IMR-90 (cell line): ENCODE data around the gene PPP1R13B. TPM values are rescaled to one million over a fixed set of nuclear protein-coding genes. Genes with fewer than 3 reads are reported as not detected.

ENCODE experiments used
- ATAC-seq: fragments of 200-7000 bp; cut with Tn5 transposase; 2 replicates; pipeline ENCODE4 v1.9.1; 2020; ENCODE audit warnings: low read depth, mild to moderate bottlenecking, moderate library complexity
- BruUV-seq: library from RNA; stranded (reverse); fragments of 400-500 nt; replicated peaks from 2 replicates; lab custom pipeline; 2021; lab: Mats Ljungman, UMichigan
- CTCF ChIA-PET: fragments of 300-600 bp; formaldehyde crosslinking; extraction: SDS; loops from one replicate; lab custom pipeline; 2021; ENCODE audit warnings: antibody characterized with exemption; lab: Yijun Ruan, JAX
- POLR2A ChIA-PET: fragments of 300-600 bp; sonication (Branson Sonifier 250); formaldehyde crosslinking; loops from one replicate; lab custom pipeline; 2022; ENCODE audit warnings: antibody characterized with exemption; ENCODE audit not compliant: unreplicated experiment; lab: Charles Lee
- DNase-seq: peaks from one replicate; pipeline ENCODE4 v3.0.0; 2013
- H2AFZ ChIP-seq: replicated peaks from 2 replicates; pipeline ENCODE3; 2013; ENCODE audit warnings: low read length, mild to moderate bottlenecking; ENCODE audit not compliant: poor library complexity
- H2AK5ac ChIP-seq: 2 replicates; pipeline ENCODE4 v1.6.1; 2013; ENCODE audit warnings: low read depth, low read length, inconsistent platforms
- H2AK9ac ChIP-seq: replicated peaks from 2 replicates; pipeline ENCODE3; 2013; ENCODE audit warnings: mild to moderate bottlenecking, low read depth, low read length, moderate library complexity; ENCODE audit not compliant: poor library complexity
- H2BK120ac ChIP-seq: 2 replicates; pipeline ENCODE4 v1.6.1; 2013; ENCODE audit warnings: low read depth, low read length, inconsistent platforms
- H2BK15ac ChIP-seq: 3 replicates; pipeline ENCODE4 v1.6.1; 2013; ENCODE audit warnings: low read depth, low read length, inconsistent platforms
- H2BK20ac ChIP-seq: 2 replicates; pipeline ENCODE4 v1.6.1; 2013; ENCODE audit warnings: low read depth, mild to moderate bottlenecking, inconsistent platforms, low read length, moderate library complexity
- H2BK5ac ChIP-seq: 2 replicates; pipeline ENCODE4 v1.6.1; 2013; ENCODE audit warnings: mild to moderate bottlenecking, low read depth, low read length, inconsistent platforms; ENCODE audit not compliant: poor library complexity, severe bottlenecking
- H3K14ac ChIP-seq: replicated peaks from 2 replicates; pipeline ENCODE4 v1.6.1; 2013; ENCODE audit warnings: low read depth, low read length, inconsistent platforms
- H3K18ac ChIP-seq: 2 replicates; pipeline ENCODE4 v1.6.1; 2013; ENCODE audit warnings: low read depth, low read length, control low read depth
- H3K23ac ChIP-seq: 2 replicates; pipeline ENCODE4 v1.6.1; 2013; ENCODE audit warnings: low read depth, low read length, inconsistent platforms
- H3K27ac ChIP-seq: 2 replicates; pipeline ENCODE4 v1.5.1; 2013; ENCODE audit warnings: mild to moderate bottlenecking, control low read depth, low read length; ENCODE audit not compliant: insufficient read depth
- H3K27me3 ChIP-seq: 2 replicates; pipeline ENCODE4 v1.6.1; 2013; ENCODE audit warnings: low read length; ENCODE audit not compliant: control insufficient read depth, insufficient read depth
- H3K36me3 ChIP-seq: 2 replicates; pipeline ENCODE4 v1.6.1; 2013; ENCODE audit warnings: low read length, mixed read lengths; ENCODE audit not compliant: control insufficient read depth, insufficient read depth
- H3K4ac ChIP-seq: 2 replicates; pipeline ENCODE4 v1.6.1; 2013; ENCODE audit warnings: low read depth, low read length, inconsistent platforms
- H3K4me1 ChIP-seq: 2 replicates; pipeline ENCODE4 v1.6.1; 2013; ENCODE audit warnings: low read length, mixed read lengths; ENCODE audit not compliant: control insufficient read depth, insufficient read depth
- H3K4me2 ChIP-seq: 2 replicates; pipeline ENCODE4 v1.6.1; 2013; ENCODE audit warnings: low read depth, mild to moderate bottlenecking, control low read depth, low read length, moderate library complexity
- H3K4me3 ChIP-seq: 2 replicates; pipeline ENCODE4 v1.5.1; 2013; ENCODE audit warnings: low read depth, mild to moderate bottlenecking, control low read depth, low read length, moderate library complexity; ENCODE audit not compliant: insufficient read depth
- H3K56ac ChIP-seq: 2 replicates; pipeline ENCODE4 v1.6.1; 2013; ENCODE audit warnings: low read length, inconsistent platforms; ENCODE audit not compliant: insufficient read depth; ENCODE audit errors: extremely low read depth
- H3K79me1 ChIP-seq, 2 experiments: 2 replicates each; pipeline ENCODE4 v1.6.1; 2013; ENCODE audit warnings: low read length in 2 of 2, inconsistent platforms in 1 of 2, low read depth in 1 of 2
- H3K9ac ChIP-seq: 2 replicates; pipeline ENCODE4 v1.6.1; 2013; ENCODE audit warnings: low read depth, low read length, control low read depth
- H3K9me1 ChIP-seq: 2 replicates; pipeline ENCODE4 v1.6.1; 2013; ENCODE audit warnings: low read length, inconsistent platforms; ENCODE audit not compliant: insufficient read depth
- H3K9me3 ChIP-seq: 2 replicates; pipeline ENCODE4 v1.6.1; 2013; ENCODE audit warnings: low read length; ENCODE audit not compliant: control insufficient read depth, insufficient read depth
- H4K20me1 ChIP-seq: 2 replicates; pipeline ENCODE4 v1.6.1; 2013; ENCODE audit warnings: low read length, inconsistent platforms; ENCODE audit not compliant: insufficient read depth
- H4K5ac ChIP-seq: 2 replicates; pipeline ENCODE4 v1.6.1; 2013; ENCODE audit warnings: mild to moderate bottlenecking, low read depth, low read length, control low read depth
- H4K8ac ChIP-seq, 2 experiments: 2 replicates each; pipeline ENCODE4 v1.6.1; 2013; ENCODE audit warnings: low read depth in 2 of 2, low read length in 2 of 2, control low read depth in 1 of 2, inconsistent platforms in 1 of 2
- H4K91ac ChIP-seq: 2 replicates; pipeline ENCODE4 v1.6.1; 2013; ENCODE audit warnings: low read depth, low read length, inconsistent platforms; ENCODE audit not compliant: insufficient read depth
- MAFK ChIP-seq: IDR thresholded peaks from 2 replicates; pipeline ENCODE4 v1.6.1; 2012; ENCODE audit warnings: low read depth, low read length, improper control_type of control experiment
- MXI1 ChIP-seq: IDR thresholded peaks from 2 replicates; pipeline ENCODE4 v1.6.1; 2012; ENCODE audit warnings: low read depth, mild to moderate bottlenecking, low read length, moderate library complexity, borderline replicate concordance
- RFX5 ChIP-seq: IDR thresholded peaks from 2 replicates; pipeline ENCODE4 v1.8.0; 2012; ENCODE audit warnings: low read depth, mild to moderate bottlenecking, low read length, moderate library complexity
- SMC3 ChIP-seq: fragments of 150-350 bp; IDR thresholded peaks from 2 replicates; pipeline ENCODE4 v1.6.1; 2016; ENCODE audit warnings: low read depth, mild to moderate bottlenecking, antibody characterized with exemption, low read length, moderate library complexity
- USF2 ChIP-seq: fragments of 150-350 bp; IDR thresholded peaks from 2 replicates; pipeline ENCODE4 v1.6.1; 2017; ENCODE audit warnings: mild to moderate bottlenecking, antibody characterized with exemption, low read length, low read depth
- WGBS, 2 experiments: methylation state at CpG; one replicate each; pipeline versions ENCODE4 v1.1.5 to v1.1.7; 2013; ENCODE audit warnings: missing lambda C conversion rate in 2 of 2; ENCODE audit not compliant: insufficient read length in 1 of 2; ENCODE audit errors: extremely low coverage in 2 of 2; 5-methylcytosine and 5-hydroxymethylcytosine counted together
- dilution Hi-C: fragments of 300-500 bp; cut with HindIII; formaldehyde crosslinking; loops from one replicate; pipeline ENCODE4 v1.14.3; 2018; ENCODE audit warnings: low sequenced_read_pairs; ENCODE audit not compliant: unreplicated experiment
- in situ Hi-C: fragments of 300-500 bp; cut with MboI; formaldehyde crosslinking; loops from 3 replicates; pipeline ENCODE4 v1.14.3; 2019; ENCODE audit warnings: low sequenced_read_pairs, inconsistent platforms, mixed read lengths
- intact Hi-C: fragments of 100-400 bp; cut with micrococcal nuclease; formaldehyde crosslinking; loops from 2 replicates; pipeline ENCODE4 v1.10.0; 2022
- polyA plus RNA-seq, 3 experiments: library from polyadenylated mRNA; depleted of rRNA; stranded (reverse); fragments of >200 nt; gene quantifications; 2 replicates each; pipeline ENCODE4 v1.2.3, GENCODE V29; 2012; ENCODE audit warnings: low replicate concordance in 1 of 3
- total RNA-seq: library from RNA; depleted of rRNA; stranded (reverse); fragments of >200 nt; gene quantifications from 2 replicates; pipeline ENCODE4 v1.2.3, GENCODE V29; 2012

PPP1R13B gene
- total and polyA plus RNA-seq, 2 of the 4 experiments (the other 2 are of a cell fraction), result 1.6 to 2.8 TPM

- TF ChIP-seq RFX5 (no peak), USF2 (peak; percentile 43), SMC3 (no peak), MAFK (no peak), MXI1 (no peak)
- H4K20me1 ChIP-seq, result no peaks in the 10 kb centered on the region
- no peaks in the 10 kb centered on the region for H3K79me1 ChIP-seq
- DNase-seq, result peak; percentile 58
- no peak overlapping the region for H3K14ac ChIP-seq
- H4K8ac ChIP-seq, result no peak overlapping the region
- 75% methylated on average over 5 of the region's 10 CpGs; no CpG with 5 or more reads in 1 of the 2 experiments for WGBS, 2 experiments
- H3K4me1 ChIP-seq, result no peaks in the 10 kb centered on the region
- no peak overlapping the region for H3K27ac ChIP-seq
- no peak overlapping the region for H2BK5ac ChIP-seq
- intact Hi-C loops, result no loop called here
- in situ Hi-C loops, result no loop called here
- no peaks in the 10 kb centered on the region for H3K36me3 ChIP-seq
- no peak overlapping the region for H3K4me3 ChIP-seq
- no peak overlapping the region for H3K4ac ChIP-seq
- POLR2A ChIA-PET, result no interaction called here
- H3K27me3 ChIP-seq, result no peaks in the 10 kb centered on the region
- no peak overlapping the region for H3K18ac ChIP-seq
- dilution Hi-C loops, result no loop called here
- peaks cover 6% of the 10 kb centered on the region; the same call in 1 of the 2 replicates for H3K9me1 ChIP-seq
- H3K9ac ChIP-seq, result no peak overlapping the region
- no peak overlapping the region for H3K56ac ChIP-seq
- ATAC-seq, result peak; percentile 44; the same call in 1 of the 2 replicates
- H2AFZ ChIP-seq, result no peak overlapping the region
- no peak overlapping the region for H4K91ac ChIP-seq
- H2AK9ac ChIP-seq, result peak overlapping the region; percentile 50
- no TSS peak for BruUV-seq
- no peak overlapping the region for H2AK5ac ChIP-seq
- no peaks in the 10 kb centered on the region for H3K9me3 ChIP-seq
- CTCF ChIA-PET, result no interaction called here
- H2BK15ac ChIP-seq, result no peak overlapping the region
- H4K5ac ChIP-seq, result no peak overlapping the region
- H2BK20ac ChIP-seq, result no peak overlapping the region
- no peak overlapping the region for H3K4me2 ChIP-seq
- no peak overlapping the region for H3K23ac ChIP-seq
- no peak overlapping the region for H2BK120ac ChIP-seq
Observed at GRCh38 chr14:103746701-103747100, 100.7 kb downstream of the PPP1R13B start.
